GM21737 (cell line): ENCODE data around the gene ACCS.

Experiments
- ATAC-seq: cut with Tn5 transposase; IDR thresholded peaks from one replicate; pipeline ENCODE4 v1.9.1; 2021; ENCODE audit warnings: mild to moderate bottlenecking, moderate library complexity; ENCODE audit not compliant: unreplicated experiment

The ACCS gene

DNA sequence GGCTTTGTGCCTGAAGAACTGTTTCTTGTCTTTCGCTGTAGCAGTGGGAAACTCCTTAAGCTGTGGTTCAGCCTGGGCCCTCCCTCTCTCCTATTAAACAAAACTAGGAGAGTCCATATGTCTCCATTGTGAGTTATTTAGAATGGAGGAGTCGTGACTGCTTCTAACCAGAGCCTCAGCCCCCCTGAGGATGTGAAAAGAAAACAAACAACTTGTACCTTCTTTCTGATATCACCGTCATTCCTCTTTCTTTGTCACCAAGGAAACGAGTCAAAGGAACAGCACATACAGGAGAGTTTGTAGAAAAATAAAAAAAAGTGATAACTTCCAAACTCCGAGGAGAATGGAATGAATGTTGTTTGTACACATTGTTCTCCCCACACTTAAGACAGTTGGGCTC, 17.8 kb downstream of the ACCS start:
- no peak for ATAC-seq

DNA sequence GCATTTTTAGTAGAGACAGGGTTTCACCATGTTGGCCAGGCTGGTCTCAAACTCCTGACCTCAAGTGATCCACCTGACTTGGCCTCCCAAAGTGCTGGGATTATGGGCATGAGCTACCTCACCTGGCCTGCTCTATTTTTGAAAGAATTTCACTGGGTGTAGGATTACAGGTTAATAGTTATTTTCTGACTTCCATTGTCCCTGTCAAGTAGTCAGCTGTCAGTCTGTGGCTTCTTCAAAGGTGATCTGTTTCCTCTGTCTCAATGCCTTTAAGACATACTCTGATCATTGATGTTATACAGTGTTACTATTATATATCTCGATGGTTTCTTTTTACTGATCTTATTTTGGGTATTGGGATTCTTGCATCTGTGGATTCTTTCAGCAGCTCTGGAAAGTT, 19.3 kb downstream of the ACCS start:
- no peak for ATAC-seq

DNA sequence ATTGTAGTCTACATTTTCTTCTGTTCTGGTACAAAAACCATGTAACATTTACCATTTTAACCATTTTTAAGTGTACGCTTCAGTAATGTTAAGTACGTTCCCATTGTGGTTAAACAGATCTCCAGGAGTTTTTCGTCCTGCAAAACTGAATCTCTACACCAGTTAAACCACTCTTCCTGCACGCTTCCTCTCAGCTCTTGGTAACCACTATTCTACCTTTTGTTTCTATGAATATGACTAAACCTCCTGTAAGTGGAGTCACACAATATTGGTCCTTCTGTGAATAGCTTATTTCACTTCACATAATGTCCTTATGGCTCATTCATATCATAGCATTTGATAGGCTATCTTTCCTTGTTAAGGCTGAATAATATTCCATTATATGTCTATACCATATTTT, 22.3 kb downstream of the ACCS start:
- no peak for ATAC-seq

DNA sequence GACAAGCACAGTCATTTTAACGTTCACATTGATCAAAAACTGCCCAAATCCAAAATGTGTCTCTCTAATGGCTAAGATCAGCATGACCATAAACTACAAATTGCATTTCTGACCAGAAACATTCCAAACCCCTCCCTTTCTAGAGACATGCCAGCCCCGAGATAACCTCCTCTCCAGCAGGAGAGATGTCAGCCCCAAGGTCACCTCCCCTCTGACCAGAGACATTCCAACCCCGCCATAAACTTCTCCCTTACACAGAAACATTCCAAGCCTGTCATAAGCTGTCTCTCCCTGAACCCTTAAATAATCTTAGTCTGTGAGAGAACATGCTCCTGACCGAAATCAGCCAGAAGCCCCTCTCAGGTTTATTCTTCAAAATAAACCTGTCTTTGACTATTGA, 22.8 kb downstream of the ACCS start:
- ATAC-seq: no peak

DNA sequence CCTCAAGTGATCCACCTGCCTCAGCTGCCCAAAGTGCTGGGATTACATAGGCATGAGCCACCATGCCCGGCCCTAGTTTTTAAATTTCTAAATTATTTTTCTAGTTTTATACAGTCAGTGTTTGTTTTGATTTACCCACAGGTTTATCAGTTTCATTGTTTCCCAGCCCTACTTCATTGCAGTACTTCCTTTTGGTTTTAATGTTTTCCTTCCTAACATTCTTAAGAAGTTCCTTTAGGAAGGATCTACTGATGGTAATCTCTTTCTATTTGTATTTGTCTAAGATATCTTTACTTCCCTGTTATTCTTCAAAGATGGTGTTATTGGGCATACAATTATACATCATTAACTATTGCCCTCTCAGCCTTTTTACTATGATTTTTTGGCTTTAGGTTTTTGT, 24.5 kb downstream of the ACCS start:
- no peak for ATAC-seq

DNA sequence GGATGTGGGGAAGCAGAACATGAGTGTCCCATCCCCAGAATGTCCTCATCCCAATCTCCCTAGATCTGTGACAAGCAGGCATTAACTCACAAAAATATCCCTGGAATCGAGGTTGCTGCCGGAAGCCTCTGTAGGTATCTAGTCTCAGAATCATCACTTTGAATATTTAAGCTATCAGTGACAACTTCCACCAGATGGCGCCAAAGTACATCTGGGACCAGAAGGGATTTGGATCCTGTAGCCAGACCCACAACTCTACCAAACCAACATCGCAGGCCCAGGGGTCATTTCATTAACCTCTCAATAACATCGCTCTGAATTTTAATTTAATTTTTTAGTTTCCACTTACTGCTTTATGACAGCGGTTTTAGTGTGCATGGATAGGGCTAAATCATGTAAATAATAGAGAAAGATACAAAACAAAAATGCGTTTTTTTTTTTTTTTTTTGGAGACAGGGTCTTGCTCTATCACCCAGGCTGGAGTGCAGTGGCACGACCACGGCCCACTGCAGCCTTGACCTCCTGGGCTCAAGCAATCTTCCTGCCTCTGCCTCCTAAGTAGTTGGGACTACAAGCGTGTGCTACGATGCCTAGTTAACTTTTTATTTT, 28.3 kb downstream of the ACCS start:
- ATAC-seq: no peak

DNA sequence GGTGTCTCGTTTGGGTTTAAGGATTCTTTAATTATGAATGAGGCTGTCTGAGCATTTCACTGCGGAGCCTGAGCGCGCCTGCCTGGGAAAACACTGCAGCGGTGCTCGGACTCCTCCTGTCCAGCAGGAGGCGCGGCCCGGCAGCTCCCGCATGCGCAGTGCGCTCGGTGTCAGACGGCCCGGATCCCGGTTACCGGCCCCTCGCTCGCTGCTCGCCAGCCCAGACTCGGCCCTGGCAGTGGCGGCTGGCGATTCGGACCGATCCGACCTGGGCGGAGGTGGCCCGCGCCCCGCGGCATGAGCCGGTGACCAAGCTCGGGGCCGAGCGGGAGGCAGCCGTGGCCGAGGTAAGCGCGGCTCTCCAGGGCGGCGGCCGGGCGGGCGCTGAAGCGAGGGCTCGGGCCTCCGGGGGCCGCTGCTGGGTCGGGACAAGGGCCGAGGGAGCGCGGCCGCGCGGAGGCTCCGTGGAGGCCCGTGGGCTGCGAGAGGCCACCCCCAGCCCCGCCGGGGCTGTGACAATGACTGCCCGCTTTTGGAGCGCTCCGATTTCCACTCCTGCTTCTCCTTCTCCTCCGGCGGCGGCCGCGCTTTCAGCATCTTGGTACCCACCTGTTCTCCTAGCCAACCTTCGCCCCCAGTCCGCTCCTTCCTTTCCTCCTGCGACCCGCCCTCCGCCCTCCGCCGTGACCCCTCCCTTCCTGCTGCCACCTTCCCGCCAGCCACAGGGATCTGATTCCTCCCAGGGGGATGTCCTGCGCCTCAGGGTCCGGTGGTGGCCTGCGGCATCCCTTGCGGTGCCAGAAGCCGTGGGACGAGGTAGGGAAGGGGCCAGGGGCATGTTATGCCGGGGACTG, 29.7 kb downstream of the ACCS start, which contains the start of gene EXT2:
EXT2 (plus strand) TSS at position 173 of the 854 bp plus-strand sequence. CDS start 12,035 bp downstream, outside the sequence.
- peak; percentile 95 for ATAC-seq

DNA sequence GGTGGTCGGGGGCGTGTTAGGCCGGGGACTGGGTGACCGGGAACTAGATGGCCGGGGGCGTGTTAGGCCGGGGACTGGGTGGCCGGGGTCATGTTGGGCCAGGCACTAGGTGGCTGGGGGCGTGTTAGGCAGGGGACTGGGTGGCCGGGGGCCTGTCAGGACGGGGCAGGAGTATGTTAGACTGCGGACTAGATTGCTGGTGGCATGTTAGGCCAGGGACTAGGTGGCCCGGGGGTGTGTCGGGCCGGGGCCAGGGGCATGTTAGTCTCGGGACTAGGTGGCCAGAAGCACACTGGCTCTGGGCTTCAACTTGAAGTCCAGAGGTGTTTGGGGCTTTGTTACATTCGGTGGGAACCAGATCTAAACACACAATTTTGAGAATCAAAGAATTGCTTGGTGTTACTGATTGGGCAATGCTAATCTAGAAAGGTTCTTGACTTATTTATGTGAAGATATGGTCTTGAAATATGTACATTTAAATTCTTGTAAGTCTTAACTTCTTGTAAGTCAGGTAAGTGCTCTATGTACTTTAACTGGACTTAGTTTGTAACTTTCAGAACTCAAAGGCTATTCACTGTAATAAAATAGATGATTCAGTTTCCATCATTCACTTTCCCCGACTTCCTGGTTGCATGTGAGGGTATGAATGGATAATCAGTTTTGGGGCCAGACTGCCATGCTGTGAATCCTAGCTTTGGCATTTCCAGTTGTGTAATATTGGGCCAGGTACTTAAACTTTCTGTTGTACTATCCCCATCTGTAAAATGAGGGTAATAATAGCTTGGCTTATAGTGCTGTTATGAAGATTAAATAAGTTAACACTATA, 30.5 kb downstream of the ACCS start:
- ATAC-seq: no peak

DNA sequence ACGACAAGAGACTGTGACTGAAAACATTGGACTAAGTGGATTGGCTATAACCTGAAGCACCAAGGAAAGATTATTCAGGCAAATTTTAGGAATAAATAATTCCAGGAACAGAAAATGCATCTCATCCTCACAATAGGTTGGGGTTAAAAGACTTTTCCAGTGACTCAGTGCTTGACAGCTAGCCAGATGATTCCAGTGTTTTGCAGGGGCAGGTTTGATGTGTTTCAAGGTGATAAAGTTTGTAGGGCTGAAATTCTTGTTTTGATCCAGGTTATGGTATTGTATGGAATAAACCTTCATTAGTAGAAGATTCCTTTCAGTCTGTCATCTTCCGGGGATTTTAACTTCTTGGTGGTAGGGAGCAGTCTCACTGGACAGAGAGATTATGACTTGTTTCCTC, 31.8 kb downstream of the ACCS start:
- no peak for ATAC-seq

DNA sequence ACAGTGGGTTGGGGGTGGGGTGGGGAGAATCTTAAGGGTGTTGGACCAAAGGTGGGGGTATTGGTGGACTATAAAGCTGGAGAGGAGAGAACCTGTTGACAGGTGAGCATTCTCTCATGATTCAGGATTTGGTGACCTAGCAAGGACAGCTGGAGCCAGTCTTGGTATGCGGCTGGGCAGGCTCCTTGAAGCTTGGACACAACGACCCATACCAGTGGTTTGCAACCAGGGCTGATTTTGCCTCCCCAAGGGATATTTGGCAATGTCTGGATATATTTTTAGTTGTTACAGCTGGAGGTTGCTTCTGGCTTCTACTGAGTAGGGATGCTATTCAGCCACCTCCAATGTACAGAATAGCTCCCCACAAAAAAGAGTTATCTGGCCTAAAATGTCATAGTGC, 35.0 kb downstream of the ACCS start:
- ATAC-seq: no peak

DNA sequence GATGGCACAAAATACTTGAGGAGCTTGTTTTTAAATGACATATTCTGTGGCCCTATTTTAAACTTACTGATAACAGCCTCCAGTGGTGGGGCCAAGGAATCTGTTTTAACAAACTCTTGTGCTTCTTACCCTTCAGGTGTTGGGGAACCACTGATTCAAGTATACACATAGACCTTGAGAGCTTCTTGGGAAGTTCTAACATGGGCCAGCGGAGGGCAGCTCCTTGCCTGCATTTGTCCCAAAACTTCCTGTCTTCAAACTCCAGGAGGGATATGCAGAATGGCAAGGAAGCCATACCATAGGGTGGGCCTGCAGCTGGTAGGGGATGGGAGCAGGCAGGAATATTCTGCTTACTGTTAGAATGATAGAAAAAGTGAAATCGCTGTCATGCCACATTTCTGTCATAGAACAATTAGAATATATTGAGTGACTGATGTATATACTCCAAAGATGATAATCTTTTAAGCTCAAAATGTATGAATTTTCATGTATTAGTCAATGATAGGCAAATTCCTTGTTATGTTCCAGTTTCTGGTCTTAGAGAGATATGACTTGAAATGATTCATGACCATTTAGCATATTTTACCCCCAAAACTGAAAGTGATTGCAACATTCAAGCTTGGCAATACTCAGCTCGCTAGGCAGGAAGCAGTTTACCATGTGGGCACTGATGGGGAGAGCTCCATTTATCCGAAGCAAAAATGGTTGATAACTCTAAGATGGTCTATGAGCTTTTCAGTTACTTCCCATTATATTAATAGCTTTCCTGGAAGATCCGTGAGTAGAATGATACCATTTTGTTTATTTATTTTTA, 38.6 kb downstream of the ACCS start:
- ATAC-seq: no peak

DNA sequence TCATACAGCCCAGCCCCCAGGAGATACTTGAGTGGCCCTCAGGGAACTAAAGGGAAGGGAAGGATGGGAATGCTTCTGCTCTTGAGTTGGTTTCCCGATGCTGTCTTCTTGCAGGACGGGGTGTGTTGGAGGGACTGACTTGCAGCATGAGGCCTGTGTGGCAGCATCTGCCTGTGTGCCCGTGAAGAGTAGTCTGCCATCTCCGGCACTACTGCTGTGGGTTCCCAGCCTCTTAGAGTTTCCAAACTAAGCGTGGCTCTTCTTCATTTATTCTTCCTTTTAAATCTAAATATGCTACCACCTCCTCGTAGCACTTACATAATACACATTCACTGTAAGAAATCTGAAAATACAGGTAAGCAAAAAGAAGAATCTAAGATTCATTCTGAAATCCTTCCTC, 42.2 kb downstream of the ACCS start:
- no peak for ATAC-seq

DNA sequence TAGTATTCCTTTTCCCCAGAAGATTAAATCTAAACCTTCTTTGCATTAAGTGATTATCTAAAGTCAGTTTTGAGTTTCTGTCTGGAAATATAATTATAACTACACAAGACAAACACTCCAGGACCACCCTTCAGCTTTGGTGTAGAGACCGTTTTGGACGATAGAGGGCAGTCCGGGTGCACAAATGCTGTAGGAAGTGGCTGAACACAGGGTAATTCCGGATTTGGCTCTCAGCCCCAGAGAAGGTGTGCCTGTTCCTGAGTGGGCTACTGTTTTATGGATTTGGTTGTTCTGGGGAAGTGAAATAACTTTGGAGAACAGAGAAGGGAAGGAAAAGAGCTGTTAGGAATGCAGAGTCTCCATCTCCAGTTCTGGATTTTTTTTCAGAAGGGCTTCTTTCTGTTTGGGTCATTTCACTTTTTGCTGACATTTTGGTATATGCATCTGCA, 44.2 kb downstream of the ACCS start:
- ATAC-seq: peak; percentile 91

DNA sequence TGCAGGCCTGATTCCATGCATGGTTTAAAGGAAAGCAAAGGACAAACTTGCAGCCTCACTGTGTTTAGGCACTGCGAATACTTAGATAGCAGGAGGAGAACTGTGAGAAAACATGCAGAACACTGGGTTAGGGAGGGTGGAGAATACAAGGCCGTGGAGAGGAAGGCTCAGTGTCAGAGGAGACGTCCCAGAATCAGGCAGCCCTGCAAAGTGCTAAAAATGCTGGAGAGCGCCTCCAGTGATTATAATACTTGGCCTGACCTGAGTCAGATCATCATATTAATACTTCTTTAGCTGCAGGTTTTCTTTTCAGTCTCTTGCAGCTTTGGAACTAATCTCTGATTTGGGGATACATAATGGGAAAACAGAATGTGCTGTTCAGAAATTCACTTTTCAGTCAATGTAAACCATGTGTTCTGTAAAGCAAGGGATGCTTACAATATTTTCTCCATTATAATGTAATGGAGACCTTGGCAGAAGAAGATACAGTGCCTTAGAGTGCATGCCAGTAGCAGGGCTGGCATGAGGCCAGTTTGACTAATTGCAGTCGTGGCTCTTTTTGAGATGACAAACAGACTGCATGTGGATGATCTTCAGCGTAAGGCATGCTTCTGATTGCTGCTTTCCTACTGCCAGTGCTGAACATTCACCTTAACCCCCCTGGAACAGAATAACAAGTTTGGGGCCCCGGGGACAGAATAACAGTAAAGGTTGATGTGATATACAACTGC, 46.2 kb downstream of the ACCS start:
- ATAC-seq: no peak

DNA sequence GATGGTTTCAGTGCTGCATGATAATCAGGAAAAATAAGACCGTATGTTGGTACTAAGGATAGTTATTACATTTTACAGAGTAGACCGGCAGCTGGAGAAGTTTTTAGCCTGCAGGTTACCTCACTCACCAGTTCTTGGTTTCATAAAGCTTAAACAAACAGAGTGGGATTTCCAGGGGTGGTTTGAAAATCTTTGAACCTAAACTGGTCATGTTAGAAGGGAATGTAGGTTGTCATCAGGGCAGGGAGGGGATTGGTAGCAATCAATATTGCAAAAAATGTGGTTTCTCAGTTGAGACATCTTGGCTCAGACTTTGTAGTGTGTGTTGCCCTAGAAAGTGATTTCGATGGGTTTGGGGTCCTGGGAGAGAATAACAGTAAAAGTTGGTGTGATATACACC, 46.9 kb downstream of the ACCS start:
- ATAC-seq: no peak

DNA sequence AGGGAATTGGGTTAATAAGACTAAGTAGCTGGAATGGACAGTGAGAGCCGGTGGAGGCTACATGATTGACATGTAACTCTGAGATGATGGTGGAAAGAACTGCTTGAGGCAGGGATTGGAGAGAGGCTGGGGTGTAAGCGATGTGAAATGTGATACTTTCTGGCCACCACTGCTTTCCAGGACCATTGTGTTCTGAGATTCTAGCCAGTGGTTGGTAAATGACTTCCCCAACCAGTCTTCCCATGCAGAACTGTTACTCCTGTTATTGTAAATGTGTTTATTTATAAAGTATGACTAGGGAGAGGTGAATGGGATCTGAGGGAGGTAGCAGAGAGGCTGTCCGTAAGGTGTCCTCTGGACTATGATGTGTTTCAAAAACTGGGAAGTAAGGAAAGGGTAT, 47.5 kb downstream of the ACCS start:
- ATAC-seq: no peak

DNA sequence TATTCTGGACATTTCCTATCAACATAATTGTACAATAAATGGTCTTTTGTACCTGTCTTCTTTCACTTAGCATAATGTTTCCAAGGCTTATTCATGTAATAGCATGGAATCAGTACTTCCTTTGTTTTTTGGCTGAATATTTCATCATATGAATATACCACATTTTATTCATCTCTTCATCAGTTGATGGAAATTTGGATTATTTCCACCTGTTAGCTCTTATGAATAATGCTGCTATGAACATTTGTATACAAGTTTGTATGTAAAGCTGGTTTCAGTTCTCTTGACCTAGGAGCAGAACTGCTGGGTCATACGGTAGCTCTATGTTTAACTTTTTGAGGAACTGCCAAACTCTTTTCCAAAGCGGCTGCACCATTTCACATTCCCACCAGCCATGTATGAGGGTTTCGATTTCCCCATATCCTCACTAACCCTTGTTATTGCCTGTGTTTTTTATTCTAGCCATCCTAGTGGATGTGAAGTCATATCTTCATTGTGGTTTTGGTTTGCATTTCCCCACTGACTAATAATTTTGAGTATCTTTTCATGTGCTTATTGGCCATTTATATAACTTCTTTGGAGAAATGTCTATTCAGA, 50.3 kb downstream of the ACCS start:
- no peak for ATAC-seq

DNA sequence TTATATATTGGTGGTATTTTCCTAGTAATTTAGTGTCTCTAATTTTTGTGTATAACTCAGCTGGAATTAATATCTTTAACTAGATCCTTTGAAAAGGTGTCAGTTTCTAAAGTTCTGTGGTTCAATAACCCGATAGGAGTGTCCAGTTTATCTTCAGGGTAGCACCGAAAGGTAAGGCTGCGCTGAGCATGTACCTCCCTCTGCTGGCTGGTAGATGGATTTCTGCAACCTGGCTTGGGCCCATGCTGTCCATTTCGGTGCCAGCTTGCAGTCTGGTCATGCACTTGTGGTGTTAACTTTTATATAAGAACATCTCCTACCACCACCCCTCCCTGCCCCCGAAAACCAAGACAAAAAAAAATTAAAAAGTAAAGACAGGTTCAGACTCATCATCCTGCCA, 54.1 kb downstream of the ACCS start:
- no peak for ATAC-seq

DNA sequence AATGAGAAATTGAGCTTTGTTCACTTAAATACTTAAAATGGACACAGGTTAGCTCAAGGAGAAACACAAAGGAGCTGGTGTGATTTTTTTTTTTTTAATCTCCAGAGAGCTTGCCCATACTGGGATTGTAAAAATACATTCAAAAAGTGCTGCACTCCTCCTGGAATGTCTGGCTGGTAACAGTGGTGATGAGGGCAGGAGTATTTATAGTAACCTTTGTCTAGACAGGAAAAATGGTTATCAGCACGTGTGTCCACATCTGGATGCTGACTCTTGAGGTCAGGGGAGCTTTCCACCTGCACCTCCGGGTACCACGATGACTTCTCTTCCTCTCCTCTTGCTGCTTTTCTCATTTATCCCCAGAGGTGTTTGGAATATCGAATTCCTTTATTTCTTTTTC, 59.5 kb downstream of the ACCS start:
- ATAC-seq: no peak

DNA sequence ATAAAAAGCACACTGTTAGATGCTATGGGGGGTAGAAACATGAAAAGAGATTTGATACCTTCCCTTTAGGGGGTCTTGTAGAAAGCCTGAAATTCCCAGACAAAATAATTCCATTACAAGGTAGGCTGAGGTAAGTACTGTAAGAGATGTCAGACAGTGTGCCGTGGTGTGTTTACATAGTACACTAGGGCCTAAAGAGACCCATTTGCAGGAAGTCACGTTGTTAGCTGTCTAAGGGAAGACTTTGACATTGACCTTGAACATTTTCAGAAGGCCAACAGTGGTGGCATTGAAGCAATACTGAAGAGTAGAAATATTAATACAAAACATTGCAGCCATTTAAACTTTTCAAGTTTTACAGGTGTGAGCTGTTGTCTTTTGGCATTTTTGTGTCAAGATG, 60.2 kb downstream of the ACCS start:
- no peak for ATAC-seq
